GM12875 (cell line): ENCODE results near the gene KIAA1671.

Experiments
- H3K4me3 ChIP-seq: one replicate; pipeline ENCODE4 v1.5.1; 2011; ENCODE audit warnings: low read depth, low read length, control low read depth
- CTCF ChIP-seq: IDR thresholded peaks from 2 replicates; pipeline ENCODE4 v1.5.1; 2011; ENCODE audit warnings: low read depth, mild to moderate bottlenecking, control low read depth, inconsistent platforms, low read length, moderate library complexity, borderline replicate concordance; ENCODE audit not compliant: insufficient read depth

KIAA1671 gene

DNA sequence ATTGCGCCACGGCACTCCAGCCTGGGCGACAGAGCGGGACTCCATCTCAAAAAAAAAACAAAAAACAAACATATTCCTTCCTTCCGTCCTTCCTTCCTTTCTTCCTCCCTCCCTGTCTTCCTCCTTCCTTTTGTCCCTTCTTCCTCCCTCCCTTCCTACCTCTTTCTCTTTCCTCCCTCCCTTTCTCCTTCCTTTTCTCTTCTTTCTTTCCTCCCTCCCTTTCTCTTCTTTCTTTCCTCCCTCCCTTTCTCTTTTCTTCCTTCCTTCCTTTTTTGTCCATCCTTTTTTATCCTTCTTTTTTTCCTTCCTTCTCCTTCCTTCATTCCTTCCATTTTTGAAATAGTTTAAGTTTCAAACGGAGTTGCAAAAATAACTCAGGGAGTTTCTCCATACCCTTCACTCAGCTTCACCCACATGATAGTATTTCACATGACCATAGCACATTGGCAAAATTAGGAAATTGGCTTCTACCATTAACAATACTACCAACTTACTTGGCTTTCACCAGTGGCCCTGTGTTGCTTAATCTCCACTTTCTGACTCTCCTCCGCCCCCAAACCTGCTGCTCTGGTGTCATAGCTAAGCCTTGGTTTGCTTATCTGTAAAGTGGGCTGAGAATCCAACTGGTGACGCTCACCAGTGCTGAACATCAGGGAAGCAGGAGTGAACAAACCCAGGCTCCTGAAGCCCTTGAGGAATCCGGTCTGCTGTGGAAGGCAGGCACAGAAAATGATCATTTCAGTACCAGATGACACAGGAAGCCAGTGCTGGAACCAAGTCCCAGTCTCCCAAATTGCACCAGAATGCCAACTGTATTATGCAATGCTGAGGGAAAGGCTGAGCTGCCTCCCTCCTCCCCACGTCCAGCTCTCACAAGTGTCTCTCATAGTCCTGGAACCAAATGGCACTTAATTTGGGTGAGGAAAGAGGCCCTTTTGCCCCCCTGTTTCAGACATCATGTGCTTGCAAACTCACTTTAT lies 229.9 kb downstream of the KIAA1671 start:
- H3K4me3 ChIP-seq = no peak overlapping the region
- TF ChIP-seq CTCF = no peak

DNA sequence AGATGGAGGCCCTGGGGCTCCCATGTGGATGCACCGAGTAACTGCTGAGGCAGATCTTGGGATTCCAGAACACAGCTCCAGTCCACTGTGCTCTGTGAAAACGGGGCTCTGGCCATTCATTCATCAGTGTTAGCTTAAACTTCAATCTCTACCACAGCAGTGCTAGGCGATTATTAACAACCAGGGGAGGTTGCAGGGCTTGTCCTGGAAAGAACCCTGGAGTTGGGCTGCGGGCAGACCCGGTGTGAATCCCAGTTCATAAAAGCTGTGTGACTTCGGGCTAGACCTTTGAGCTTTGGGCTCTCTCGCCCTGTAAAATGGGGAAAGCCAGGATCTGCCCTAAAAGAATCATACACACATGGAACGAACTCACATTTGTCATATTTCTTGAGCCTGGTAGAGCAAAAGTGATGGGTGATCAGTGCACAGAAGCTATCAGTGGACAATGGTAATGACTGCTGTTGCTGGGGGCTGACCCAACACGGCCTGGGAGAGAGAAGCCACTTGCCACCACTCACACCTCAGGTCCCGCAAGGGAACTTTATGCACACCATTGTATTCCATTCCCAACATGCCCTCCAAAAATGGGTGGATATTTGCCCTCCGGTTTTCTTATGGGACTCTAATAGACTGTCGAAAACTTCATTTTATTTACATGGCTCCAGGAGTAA lies 231.6 kb downstream of the KIAA1671 start:
- TF ChIP-seq CTCF = no peak
- H3K4me3 ChIP-seq = no peak overlapping the region

DNA sequence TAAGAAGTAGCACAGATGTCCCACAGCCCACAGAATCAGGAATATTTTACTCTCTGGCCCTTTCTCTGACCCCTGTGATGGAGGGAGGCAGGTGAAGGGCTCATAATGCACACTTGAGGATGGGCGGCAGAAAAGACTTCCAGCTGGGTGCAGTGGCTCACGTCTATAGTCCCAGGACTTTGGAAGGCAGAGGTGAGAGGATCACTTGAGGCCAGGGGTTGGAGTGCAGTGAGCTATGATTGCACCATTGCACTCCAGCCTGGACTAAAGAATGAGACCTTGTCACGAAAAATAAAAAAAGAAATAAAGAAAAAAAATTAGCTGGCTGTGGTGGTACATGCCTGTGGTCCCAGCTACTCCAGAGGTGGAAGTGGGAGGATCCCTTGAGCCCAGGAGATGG lies 233.6 kb downstream of the KIAA1671 start:
- H3K4me3 ChIP-seq = no peak overlapping the region
- no peak for TF ChIP-seq CTCF

DNA sequence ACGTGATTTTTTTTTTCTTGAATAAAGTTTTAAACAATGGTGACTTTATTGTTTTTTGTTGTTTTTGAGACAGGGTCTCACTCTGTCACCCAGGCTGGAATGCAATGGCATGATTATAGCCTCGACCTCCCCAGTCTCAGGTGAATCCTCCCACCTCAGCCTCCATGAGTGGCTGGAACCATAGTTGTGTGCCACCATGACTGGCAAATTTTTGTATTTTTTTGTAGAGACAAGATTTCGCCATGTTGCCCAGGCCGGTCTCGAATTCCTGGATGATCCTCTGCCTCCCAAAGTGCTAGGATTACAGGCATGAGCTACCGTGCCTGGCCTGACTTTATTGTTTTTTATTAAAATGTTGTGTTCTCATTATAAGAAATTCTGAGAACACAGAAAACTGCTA lies 235.0 kb downstream of the KIAA1671 start:
- no peak for TF ChIP-seq CTCF
- H3K4me3 ChIP-seq = no peak overlapping the region

DNA sequence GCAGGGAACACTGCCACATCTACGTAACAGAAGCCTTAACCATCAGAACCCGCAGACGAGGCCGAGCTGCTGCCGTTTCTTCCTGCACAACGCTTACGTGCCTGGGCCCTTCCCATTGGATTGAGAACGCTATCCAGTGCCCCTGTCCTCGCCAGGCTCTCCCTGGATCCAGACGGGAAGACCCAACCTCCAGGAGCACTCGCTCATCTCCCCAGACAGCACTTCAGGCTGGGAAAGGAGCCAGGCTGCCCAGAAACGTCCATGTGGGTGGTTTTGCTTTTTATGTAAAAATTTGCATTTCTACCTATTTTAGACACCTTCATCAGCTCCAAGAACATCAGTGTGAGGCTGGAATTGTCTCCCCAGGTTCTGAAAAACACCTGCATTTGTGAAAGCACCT lies 239.9 kb downstream of the KIAA1671 start:
- no peak overlapping the region for H3K4me3 ChIP-seq
- no peak for TF ChIP-seq CTCF

DNA sequence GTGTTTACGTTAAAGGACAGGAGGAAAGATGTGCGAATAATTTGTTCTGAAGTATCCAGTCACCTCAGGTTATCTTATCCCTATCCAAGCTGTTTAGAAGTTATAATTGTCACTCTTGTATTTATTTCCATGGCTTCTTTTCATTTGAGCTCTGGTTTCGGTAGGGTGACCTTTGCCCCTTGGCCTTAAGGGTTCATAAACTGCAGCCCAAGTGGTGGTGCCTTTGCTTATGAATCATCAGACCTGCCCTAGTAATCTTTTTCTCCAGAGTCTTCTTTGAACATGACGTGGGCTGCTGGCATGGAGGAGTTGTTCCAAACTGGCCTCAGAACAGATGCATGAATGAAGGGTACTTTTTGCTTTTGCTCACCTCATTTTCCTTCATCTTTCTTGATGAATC lies 240.6 kb downstream of the KIAA1671 start:
- H3K4me3 ChIP-seq = no peak overlapping the region
- TF ChIP-seq CTCF = no peak
